GM12891 (cell line): Measurements from ENCODE around the gene CFAP70. TPM values are rescaled to one million over a fixed set of nuclear protein-coding genes. Genes with fewer than 3 reads are reported as not detected.
"Not testable (repeated sequence)": the region's sequence is repeated elsewhere in the genome, so short reads cannot be mapped to it uniquely, and the experiment has no call there.

Experiments
- DNase-seq: peaks from one replicate; pipeline ENCODE4 v3.0.0; 2011; ENCODE audit warnings: low spot score; ENCODE audit not compliant: insufficient read length
- FAIRE-seq: peaks from 2 replicates; lab custom pipeline; 2011; peaks lifted over from hg19 to GRCh38; lab: Jason Lieb, UNC
- PAX5 ChIP-seq: IDR thresholded peaks from 2 replicates; pipeline ENCODE4 v1.6.1; 2011; ENCODE audit warnings: low read length, moderate library complexity, mild to moderate bottlenecking; ENCODE audit not compliant: insufficient read depth, severe bottlenecking
- POLR2A ChIP-seq: IDR thresholded peaks from 2 replicates; pipeline ENCODE4 v1.6.1; 2011; ENCODE audit warnings: low read depth, low read length, control low read depth
- POLR2AphosphoS5 ChIP-seq: IDR thresholded peaks from 2 replicates; pipeline ENCODE4 v1.6.1; 2011; ENCODE audit warnings: low read depth, low read length, control low read depth
- POU2F2 ChIP-seq: IDR thresholded peaks from 2 replicates; pipeline ENCODE4 v1.6.1; 2011; ENCODE audit warnings: low read depth, mild to moderate bottlenecking, control low read depth, low read length, moderate library complexity
- SPI1 ChIP-seq: IDR thresholded peaks from 2 replicates; pipeline ENCODE4 v1.6.1; 2011; ENCODE audit warnings: low read depth, low read length, control low read depth
- TAF1 ChIP-seq: IDR thresholded peaks from 2 replicates; pipeline ENCODE4 v1.6.1; 2011; ENCODE audit warnings: low read depth, low read length, control low read depth
- polyA plus RNA-seq: library from polyadenylated mRNA; unstranded; fragments of >200 nt; gene quantifications from one replicate; pipeline ENCODE4 v1.2.1, GENCODE V29; 2012; ENCODE audit warnings: low read depth, missing spikeins, inconsistent platforms; ENCODE audit not compliant: missing spikeins

Gene CFAP70
- polyA plus RNA-seq = 0.94 TPM

GRCh38 chr10:73358331-73359279, at the start of gene CFAP70:
TSS of gene CFAP70 (minus strand) at chr10:73358864. CDS start at chr10:73354796, 4,068 bp downstream.
- FAIRE-seq (peak; percentile 99), DNase-seq (peak; percentile 83)

GRCh38 chr10:73408061-73408460, 49.4 kb upstream of the CFAP70 start:
- FAIRE-seq = no peak
- TF ChIP-seq TAF1 = no peak
- no peak for TF ChIP-seq POLR2AphosphoS5
- TF ChIP-seq POLR2A = no peak
- no peak for TF ChIP-seq PAX5
- no peak for TF ChIP-seq SPI1
- TF ChIP-seq POU2F2 = no peak
- DNase-seq = no peak

More at GRCh38 chr10:73358331-73359279, at the start of gene CFAP70:
- TF ChIP-seq POU2F2 = no peak
- no peak; the same call in 1 of the 2 replicates for TF ChIP-seq TAF1
- TF ChIP-seq POLR2AphosphoS5 = peak; percentile 51; the same call in 1 of the 2 replicates
- TF ChIP-seq SPI1 = no peak
- TF ChIP-seq PAX5 = peak; percentile 90
- TF ChIP-seq POLR2A = peak; percentile 71

GRCh38 chr10:73407495-73407894, 48.8 kb upstream of the CFAP70 start:
- DNase-seq = no peak
- TF ChIP-seq PAX5 (no peak), TAF1 (no peak), POLR2A (no peak), SPI1 (no peak), POU2F2 (no peak), POLR2AphosphoS5 (no peak)
- no peak for FAIRE-seq

- no peak for FAIRE-seq
Measured at GRCh38 chr10:73406846-73407245, 48.2 kb upstream of the CFAP70 start.

GRCh38 chr10:73405556-73405955, 46.9 kb upstream of the CFAP70 start:
- DNase-seq (no peak), FAIRE-seq (peak; percentile 5)
- TF ChIP-seq POLR2AphosphoS5 (no peak), TAF1 (no peak), PAX5 (no peak), POLR2A (no peak), SPI1 (no peak), POU2F2 (no peak)

More at GRCh38 chr10:73406846-73407245, 48.2 kb upstream of the CFAP70 start:
- TF ChIP-seq POLR2A = no peak
- TF ChIP-seq POLR2AphosphoS5 = no peak
- no peak for TF ChIP-seq SPI1
- no peak for TF ChIP-seq TAF1
- TF ChIP-seq POU2F2 = no peak
- TF ChIP-seq PAX5 = no peak
- no peak for DNase-seq

GRCh38 chr10:73404690-73405089, 46.0 kb upstream of the CFAP70 start:
- DNase-seq (no peak), FAIRE-seq (no peak)
- no peak for TF ChIP-seq TAF1
- no peak for TF ChIP-seq PAX5
- TF ChIP-seq POU2F2 = no peak
- no peak for TF ChIP-seq POLR2A
- no peak for TF ChIP-seq SPI1
- TF ChIP-seq POLR2AphosphoS5 = no peak

- DNase-seq (no peak), FAIRE-seq (no peak)
Measured at GRCh38 chr10:73401636-73402035, 43.0 kb upstream of the CFAP70 start.

GRCh38 chr10:73399063-73399462, 40.4 kb upstream of the CFAP70 start:
- FAIRE-seq (no peak), DNase-seq (no peak)
- TF ChIP-seq POU2F2 (no peak), SPI1 (no peak), POLR2A (no peak), POLR2AphosphoS5 (no peak), PAX5 (no peak), TAF1 (no peak)

More at GRCh38 chr10:73401636-73402035, 43.0 kb upstream of the CFAP70 start:
- no peak for TF ChIP-seq POLR2A
- no peak for TF ChIP-seq TAF1
- TF ChIP-seq SPI1 = no peak
- no peak for TF ChIP-seq PAX5
- no peak for TF ChIP-seq POLR2AphosphoS5

- FAIRE-seq = no peak
- no peak for DNase-seq
- no peak for TF ChIP-seq TAF1
- no peak for TF ChIP-seq PAX5
- no peak for TF ChIP-seq SPI1
- no peak for TF ChIP-seq POLR2A
- no peak for TF ChIP-seq POLR2AphosphoS5
- TF ChIP-seq POU2F2 = no peak
Measured at GRCh38 chr10:73398024-73398423, 39.4 kb upstream of the CFAP70 start.

GRCh38 chr10:73394325-73394724, 35.7 kb upstream of the CFAP70 start:
- FAIRE-seq, DNase-seq: not testable (repeated sequence)

GRCh38 chr10:73388228-73388627, 29.6 kb upstream of the CFAP70 start:
- DNase-seq (no peak), FAIRE-seq (no peak)
- TF ChIP-seq SPI1 (no peak), POLR2A (no peak), POLR2AphosphoS5 (no peak)
